ENCODE results near the gene ARHGEF11. TPM values are rescaled to one million over a fixed set of nuclear protein-coding genes. Genes with fewer than 3 reads are reported as not detected.

Gene ARHGEF11
- total RNA-seq, 8 experiments from 2014 or later = 19.5 to 41.2 (median 29.8) TPM

DNA sequence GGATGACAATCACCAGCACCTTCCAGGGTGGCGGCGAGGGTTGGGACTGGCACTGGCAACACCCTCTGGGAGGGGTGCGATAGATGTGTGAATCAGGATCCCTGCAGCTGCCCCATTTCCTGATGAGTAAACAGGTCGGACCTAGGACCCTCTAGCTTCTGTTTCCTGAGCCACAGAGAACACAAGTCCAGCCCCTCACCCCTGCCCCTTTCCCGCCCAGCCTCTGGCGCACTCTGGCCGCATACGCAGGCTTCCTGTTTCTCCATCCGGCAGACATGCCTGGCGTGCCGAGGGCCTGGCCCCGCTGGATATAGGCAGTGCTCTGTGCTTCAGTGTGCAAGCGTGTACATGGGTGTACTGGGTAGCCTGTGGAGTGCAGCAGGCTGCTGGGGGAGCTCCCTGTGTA lies 147.4 kb downstream of the ARHGEF11 start:
- in situ Hi-C loops (cut with MboI; ENCODE audit: low pct_unique_long_range_greater_than_20kb in 2 of 9, low sequenced_read_pairs in 9 of 9, unreplicated experiment in 9 of 9) = no loop called here

DNA sequence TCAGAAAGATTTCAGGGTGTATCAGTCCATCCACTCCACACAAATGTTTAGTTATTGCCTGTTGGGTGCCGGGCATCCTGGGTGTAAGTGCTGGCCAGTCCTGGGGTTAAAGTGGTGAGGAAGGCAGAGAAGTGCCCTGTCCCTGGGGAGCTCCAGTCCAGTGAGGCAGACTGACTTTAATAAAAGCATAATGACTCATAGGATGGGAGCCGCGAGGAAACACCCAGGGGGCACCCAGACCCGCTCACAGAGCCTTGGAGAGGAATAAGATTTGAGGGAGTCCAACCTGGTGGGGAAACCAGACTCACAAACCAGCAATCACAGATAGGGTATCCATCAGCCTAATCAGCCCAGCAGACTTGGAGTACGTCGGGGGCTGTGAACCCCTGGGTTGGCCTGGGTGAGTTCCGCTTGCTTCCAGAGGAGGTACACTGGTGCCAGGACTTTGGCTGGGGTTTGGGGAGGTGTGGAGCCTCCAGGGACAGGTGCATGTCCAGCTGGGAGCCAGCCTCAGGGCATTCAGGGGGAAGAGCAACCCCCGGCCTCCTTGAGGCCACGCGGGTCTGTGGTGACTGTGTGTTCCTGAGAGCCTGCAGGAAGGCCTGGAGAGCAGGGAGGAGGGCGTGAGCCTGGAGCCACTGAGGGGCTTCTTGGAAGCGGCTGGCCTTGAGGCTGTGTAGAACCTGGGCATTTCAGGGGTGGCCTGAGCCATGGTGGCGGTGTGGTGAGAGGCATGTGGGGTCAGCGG lies 148.3 kb downstream of the ARHGEF11 start:
- in situ Hi-C loops (cut with MboI; ENCODE audit: low pct_unique_long_range_greater_than_20kb in 2 of 9, low sequenced_read_pairs in 9 of 9, unreplicated experiment in 9 of 9) = no loop called here
- peaks cover 0 to 24% of the 10 kb centered on the region in 2 donors for H3K4me1 ChIP-seq (replicated peaks in 1 of 2)
- ATAC-seq (replicated peaks in 6 of 8) = peak in 3 of 8 experiments; percentile 17 to 26 (median 18)
- H3K4me3 ChIP-seq = no peak overlapping the region
- H3K27ac ChIP-seq = no peak overlapping the region
- WGBS, 10 experiments = 20 to 100% (median 83%) methylated on average over 2 to 10 of the region's 14 CpGs; no CpG with 5 or more reads in 5 of the 10 experiments

More for the DNA sequence above, 147.4 kb downstream of the ARHGEF11 start:
- no peak overlapping the region for H3K27ac ChIP-seq
- ATAC-seq (replicated peaks in 6 of 8) = peak in 7 of 8 experiments; percentile 3 to 64 (median 55)
- 20 to 33% (median 26%) methylated on average over 2 to 6 of the region's 13 CpGs; no CpG with 5 or more reads in 7 of the 10 experiments for WGBS, 10 experiments
- H3K4me1 ChIP-seq (replicated peaks in 1 of 2) = peaks cover 0 to 24% of the 10 kb centered on the region in 2 donors
- no peak overlapping the region for H3K4me3 ChIP-seq

DNA sequence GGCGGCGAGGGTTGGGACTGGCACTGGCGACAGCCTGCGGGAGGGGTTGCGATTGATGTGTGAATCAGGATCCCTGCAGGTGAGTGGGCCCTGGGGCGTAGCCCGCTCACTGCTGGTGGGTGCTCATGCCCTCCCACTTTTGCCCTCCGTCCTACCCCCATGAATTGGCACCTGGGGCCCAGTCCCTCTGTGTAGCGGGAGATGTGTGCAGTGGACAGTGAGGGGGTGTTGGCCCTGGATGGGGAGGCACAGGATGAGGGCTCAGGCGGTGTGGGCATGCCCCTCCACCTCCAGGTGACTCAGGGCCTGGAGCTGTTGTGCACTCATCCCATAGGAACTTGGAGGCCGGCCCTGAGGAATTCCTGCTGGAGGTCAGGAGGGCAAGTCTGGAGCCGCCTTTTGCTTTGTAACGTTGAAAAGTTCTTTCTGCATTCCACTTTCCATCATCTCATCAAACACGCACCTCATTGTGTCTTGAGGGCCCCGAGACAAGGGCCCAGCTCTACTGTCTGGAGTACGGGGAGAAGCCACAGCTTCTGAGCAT lies 149.0 kb downstream of the ARHGEF11 start:
- 11 to 60% (median 49%) methylated on average over 2 to 6 of the region's 16 CpGs; no CpG with 5 or more reads in 5 of the 10 experiments for WGBS, 10 experiments
- Histone ChIP-seq H3K4me3 (no peak overlapping the region), H3K27ac (no peak overlapping the region), H3K4me1 (replicated peaks in 1 of 2) (peaks cover 0 to 24% of the 10 kb centered on the region in 2 donors)
- ATAC-seq (replicated peaks in 6 of 8) = peak in 2 of 8 experiments; percentile 7 to 22
- in situ Hi-C loops (cut with MboI; ENCODE audit: low pct_unique_long_range_greater_than_20kb in 2 of 9, low sequenced_read_pairs in 9 of 9, unreplicated experiment in 9 of 9) = no loop called here

DNA sequence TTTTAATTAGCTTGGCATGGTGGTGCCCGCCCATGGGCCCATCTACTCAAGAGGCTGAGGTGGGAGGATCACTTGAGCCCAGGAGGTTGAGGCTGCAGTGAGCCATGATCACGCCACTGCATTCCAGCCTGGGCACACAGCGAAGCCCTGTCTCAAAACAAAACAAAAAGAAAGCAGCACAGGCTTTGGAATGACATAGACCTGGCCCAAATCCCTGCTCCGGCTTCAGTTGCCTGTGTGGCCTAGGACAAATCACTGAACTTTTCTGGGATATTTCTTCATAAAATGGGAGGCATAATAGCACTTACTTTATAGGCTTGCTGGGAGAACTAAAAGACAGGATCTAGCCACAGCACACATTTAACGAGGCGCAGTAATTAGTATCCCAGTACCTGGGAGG lies 149.6 kb downstream of the ARHGEF11 start:
- in situ Hi-C loops (cut with MboI; ENCODE audit: low pct_unique_long_range_greater_than_20kb in 2 of 9, low sequenced_read_pairs in 9 of 9, unreplicated experiment in 9 of 9) = no loop called here
- no peak for ATAC-seq (replicated peaks in 6 of 8)
- WGBS, 10 experiments = 83 to 100% (median 95%) methylated on average over 1 to 6 of the region's 6 CpGs; no CpG with 5 or more reads in 2 of the 10 experiments
- Histone ChIP-seq H3K4me3 (no peak overlapping the region), H3K27ac (no peak overlapping the region), H3K4me1 (replicated peaks in 1 of 2) (peaks cover 0 to 24% of the 10 kb centered on the region in 2 donors)

DNA sequence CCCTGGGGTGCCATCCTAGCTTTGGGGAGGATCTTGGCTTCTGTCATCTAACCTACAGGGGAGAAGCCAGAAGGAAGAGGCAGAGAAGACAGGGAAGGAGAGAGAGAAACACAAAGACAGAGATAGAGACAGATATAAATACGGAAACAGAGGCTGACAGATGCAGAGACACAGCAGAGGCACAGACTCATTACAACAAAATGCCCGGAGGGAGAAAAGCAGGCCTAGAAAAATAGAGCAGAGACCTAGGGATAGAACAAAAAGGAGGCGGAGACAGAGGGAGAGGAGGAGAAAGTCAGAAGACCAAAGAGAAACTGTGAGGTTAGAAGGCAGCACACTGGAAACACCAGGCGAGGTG lies 150.1 kb downstream of the ARHGEF11 start:
- Histone ChIP-seq H3K27ac (no peak overlapping the region), H3K4me3 (no peak overlapping the region), H3K4me1 (replicated peaks in 1 of 2) (peaks cover 0 to 24% of the 10 kb centered on the region in 2 donors)
- 50 to 100% (median 69%) methylated on average over 1 to 4 of the region's 4 CpGs; no CpG with 5 or more reads in 1 of the 10 experiments for WGBS, 10 experiments
- no peak for ATAC-seq (replicated peaks in 6 of 8)
- in situ Hi-C loops (cut with MboI; ENCODE audit: low pct_unique_long_range_greater_than_20kb in 2 of 9, low sequenced_read_pairs in 9 of 9, unreplicated experiment in 9 of 9) = no loop called here

DNA sequence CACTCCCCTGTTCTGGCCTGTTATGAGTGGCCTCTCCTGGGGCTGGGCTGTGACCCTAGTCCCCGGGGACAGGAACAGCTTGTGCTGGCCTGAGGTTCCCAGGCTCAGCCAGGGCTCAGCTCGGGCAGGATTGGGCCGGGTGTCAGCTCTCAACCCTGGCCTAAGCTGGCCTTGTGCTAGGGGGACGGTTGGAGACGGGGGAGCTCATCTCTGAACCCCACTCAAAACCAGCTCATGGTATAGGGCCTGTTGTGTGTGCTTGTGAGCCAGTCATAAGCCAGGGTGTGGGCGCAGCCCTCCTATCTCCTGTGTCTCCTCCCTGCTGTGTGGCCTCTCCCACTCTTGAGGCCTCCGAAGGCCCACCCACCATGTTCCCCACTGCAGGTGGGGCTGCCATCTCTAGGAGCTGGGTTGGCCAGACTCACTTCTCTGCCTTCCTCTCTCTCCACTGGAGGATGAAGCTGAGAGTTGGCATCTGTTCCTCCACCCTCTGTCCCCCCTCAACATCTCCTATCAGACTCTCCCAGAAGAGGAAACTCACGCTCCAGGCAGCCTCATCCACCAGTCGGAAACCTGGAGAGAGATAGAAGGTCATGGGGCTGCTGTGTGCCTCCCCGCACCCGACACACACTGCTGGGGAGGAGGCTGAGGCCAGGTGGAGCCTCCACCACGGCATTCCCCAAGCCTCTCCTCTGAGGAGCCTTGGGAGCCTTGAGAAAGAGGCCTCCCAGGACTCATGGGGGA lies 150.7 kb downstream of the ARHGEF11 start:
- ATAC-seq (replicated peaks in 6 of 8) = peak in 1 of 8 experiments; percentile 13
- Histone ChIP-seq H3K27ac (no peak overlapping the region), H3K4me1 (replicated peaks in 1 of 2) (peaks cover 0 to 24% of the 10 kb centered on the region in 2 donors), H3K4me3 (no peak overlapping the region)
- in situ Hi-C loops (cut with MboI; ENCODE audit: low pct_unique_long_range_greater_than_20kb in 2 of 9, low sequenced_read_pairs in 9 of 9, unreplicated experiment in 9 of 9) = no loop called here
- 71 to 92% (median 89%) methylated on average over 4 to 7 of the region's 12 CpGs; no CpG with 5 or more reads in 5 of the 10 experiments for WGBS, 10 experiments

DNA sequence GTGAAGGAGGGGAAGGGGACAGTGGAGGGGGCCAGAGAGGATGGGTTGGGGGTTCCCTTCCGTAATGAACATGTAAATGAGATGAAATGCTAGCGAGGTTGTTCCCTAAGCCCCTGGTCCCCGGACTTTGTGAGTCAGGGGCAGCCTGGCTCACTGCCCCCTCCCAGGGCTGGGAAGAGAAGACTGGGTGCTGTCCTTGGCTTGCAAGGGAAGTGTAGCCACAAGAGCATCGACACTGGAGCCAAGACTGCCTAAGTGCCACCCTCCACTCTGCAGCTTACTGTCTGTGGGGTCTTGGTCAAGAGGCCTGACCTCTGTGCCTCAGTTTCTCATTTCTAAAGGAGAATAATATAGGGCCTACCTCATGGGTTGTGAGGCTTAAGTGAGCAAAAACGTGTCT lies 151.5 kb downstream of the ARHGEF11 start:
- ATAC-seq (replicated peaks in 6 of 8) = no peak
- WGBS, 10 experiments = 17 to 60% (median 26%) methylated on average over 1 to 3 of the region's 5 CpGs; no CpG with 5 or more reads in 5 of the 10 experiments
- in situ Hi-C loops (cut with MboI; ENCODE audit: low pct_unique_long_range_greater_than_20kb in 2 of 9, low sequenced_read_pairs in 9 of 9, unreplicated experiment in 9 of 9) = no loop called here
- Histone ChIP-seq H3K27ac (no peak overlapping the region), H3K4me1 (replicated peaks in 1 of 2) (peaks cover 0 to 26% of the 10 kb centered on the region in 2 donors), H3K4me3 (no peak overlapping the region)

DNA sequence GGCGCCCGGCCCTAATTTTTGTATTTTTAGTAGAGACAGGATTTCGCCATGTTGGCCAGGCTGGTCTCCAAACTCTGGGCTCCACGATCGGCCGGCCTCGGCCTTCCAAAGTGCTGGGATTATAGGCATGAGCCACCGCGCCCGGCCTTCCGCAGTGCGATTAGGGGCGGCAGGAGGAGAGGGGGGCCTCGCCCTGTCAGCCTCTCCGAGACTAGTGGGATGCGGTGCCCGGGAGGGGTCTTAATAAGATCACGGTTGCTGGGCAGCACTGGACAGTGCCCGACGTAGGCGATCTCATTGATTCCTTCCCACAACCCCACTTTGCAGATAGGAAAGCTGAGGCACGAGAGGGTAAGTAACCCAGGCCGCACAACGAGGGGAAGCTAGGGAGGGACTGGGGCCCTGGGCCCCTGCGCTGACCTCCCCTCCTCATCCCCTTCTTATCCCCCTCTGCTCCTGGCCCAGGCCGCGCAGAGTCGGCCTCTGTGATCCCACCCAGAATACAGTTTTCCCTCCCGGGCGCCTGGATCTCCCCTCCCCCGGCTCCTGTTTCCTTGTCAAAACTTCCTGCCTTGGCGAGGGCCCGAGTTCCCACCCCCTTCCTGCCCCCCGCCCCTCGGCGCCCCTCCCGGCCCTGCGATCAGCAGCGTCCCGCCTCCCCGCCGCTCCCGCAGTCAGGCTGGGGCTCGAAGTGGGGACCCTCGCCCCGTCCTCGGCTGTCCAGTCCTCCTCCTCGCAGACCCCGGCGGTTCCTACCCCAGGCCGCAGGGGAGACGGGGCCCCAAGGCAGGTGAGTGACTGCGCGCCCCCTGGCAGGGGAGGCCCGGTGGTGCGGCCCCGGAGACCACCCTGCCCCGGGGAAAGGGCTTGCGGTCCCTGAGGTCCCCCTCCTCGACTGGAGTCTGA lies 152.2 kb downstream of the ARHGEF11 start, which contains the start of gene PEAR1:
PEAR1 (plus strand) TSS at position 671 of the 906 bp plus-strand sequence. CDS start 10,209 bp downstream, outside the sequence.
- in situ Hi-C loops (cut with MboI; ENCODE audit: low pct_unique_long_range_greater_than_20kb in 2 of 9, low sequenced_read_pairs in 9 of 9, unreplicated experiment in 9 of 9) = no loop called here
- no peak for ATAC-seq (replicated peaks in 6 of 8)
- Histone ChIP-seq H3K4me1 (replicated peaks in 1 of 2) (peaks cover 4 to 25% of the 10 kb centered on the region in 2 donors), H3K27ac (no peak within 1 kb of the TSS), H3K4me3 (peak within 1 kb of the TSS in 2 of 5 donors; percentile 1 to 18)
- 12 to 82% (median 43%) methylated on average over 6 to 21 of the region's 60 CpGs; no CpG with 5 or more reads in 3 of the 10 experiments for WGBS, 10 experiments

DNA sequence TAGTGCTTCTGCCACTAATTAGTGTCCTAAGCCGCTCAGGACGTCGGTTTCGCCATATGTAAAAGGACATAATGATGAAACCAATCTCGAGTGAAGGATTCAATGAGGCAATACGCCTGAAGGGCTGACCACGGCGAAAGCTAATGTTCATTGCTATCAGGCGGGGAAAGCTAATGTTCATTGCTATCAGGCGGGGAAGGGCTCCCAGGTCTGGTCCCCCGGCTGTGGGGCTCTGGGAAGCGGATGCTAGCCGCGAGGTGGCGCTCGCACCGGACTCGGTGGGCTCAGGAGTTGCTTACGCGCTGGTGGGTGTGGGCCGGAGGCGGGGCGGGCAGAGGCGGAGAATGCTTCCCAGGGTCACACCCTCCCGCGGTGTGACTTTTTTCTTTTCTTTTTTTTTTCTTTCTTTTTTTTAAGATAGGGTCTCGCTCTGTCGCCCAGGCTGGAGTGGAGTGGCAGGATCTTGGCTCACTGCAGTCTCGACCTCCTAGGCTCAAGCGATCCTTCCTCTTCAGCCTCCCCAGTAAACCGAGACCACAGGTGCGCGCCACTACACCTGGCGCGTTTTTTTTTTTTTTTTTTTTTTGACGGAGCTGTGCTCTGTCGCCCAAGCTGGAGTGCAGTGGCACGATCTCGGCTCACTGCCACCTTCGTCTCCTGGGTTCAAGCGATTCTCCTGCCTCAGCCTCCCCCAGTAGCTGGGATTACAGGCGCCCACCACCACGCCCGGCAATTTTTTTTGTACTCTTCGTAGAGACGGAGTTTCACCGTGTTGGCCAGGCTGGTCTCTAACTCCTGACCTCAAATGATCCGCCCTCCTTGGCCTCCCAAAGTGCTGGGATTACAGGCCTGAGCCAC lies 153.1 kb downstream of the ARHGEF11 start:
- Histone ChIP-seq H3K4me1 (replicated peaks in 1 of 2) (peaks cover 13 to 29% of the 10 kb centered on the region in 2 donors), H3K27ac (no peak overlapping the region), H3K4me3 (peak overlapping the region in 4 of 5 donors; percentile 0 to 18 (median 6))
- peak; percentile 71 to 99 (median 90) for ATAC-seq (replicated peaks in 6 of 8)
- WGBS, 10 experiments = 0 to 20% (median 4%) methylated on average over 5 to 38 of the region's 48 CpGs; no CpG with 5 or more reads in 1 of the 10 experiments
- in situ Hi-C loops (cut with MboI; ENCODE audit: low pct_unique_long_range_greater_than_20kb in 2 of 9, low sequenced_read_pairs in 9 of 9, unreplicated experiment in 9 of 9) = no loop called here

DNA sequence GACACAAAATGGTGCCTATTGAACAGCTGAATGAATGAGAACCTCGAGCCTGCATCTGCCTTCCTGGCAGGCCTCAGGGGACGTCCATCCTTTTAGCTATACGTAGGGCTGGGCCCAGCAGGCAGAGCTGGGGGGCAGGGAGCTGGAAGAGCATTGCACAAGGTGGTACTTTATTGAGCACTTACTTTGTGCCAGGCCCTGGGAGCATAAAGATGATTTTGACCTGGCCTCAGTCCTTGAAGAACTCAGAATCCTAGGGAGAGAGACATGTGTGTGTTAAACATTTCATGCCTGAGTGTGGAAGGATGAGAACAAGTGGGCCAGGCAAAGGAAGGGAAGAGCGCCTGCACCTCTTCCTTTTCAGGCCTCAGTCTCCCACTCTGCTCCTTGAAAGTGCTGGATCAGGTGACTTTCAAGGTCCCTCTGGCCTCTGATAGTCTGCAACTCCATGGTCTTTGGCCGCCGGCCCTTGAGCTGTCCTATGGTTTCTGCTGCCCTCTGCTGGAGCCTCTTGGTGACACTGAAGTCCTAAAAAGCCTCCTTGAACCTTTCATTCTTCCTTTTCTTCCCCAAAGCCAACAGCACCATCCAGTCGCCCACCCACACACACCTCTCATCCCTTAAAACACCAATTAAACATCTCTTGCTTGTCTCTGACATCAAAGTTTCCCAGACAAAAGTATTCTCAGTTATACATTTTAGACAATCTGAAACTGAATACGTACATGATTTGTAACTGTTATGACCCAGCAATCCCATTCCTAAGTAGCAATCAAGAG lies 155.6 kb downstream of the ARHGEF11 start:
- ATAC-seq (replicated peaks in 6 of 8) = peak; percentile 24 to 63 (median 38)
- H3K27ac ChIP-seq = no peak overlapping the region
- 23 to 100% (median 46%) methylated on average over 1 to 7 of the region's 8 CpGs for WGBS, 10 experiments
- in situ Hi-C loops (cut with MboI; ENCODE audit: low pct_unique_long_range_greater_than_20kb in 2 of 9, low sequenced_read_pairs in 9 of 9, unreplicated experiment in 9 of 9) = no loop called here
- H3K4me3 ChIP-seq = no peak overlapping the region
- peaks cover 27 to 31% of the 10 kb centered on the region in 2 donors for H3K4me1 ChIP-seq (replicated peaks in 1 of 2)

DNA sequence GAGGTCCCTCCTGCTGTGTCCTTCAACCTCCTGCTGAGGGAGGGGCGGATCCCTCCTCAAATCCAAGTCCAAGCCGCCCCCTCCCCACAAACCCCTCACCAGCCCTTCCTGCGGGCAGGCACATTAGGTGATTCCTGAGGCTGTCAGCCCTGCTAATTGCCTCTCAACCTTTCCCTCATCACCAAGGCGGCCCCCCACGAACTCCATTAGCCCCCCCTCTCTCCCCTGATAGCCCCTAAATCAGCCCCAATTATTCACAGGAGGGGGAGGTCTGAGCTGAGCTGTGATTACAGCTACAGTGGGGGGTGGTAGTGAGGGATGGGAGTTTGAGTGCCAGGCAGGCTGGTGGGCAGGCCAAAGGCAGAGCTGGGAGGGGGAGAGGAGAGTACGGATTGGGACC lies 157.8 kb downstream of the ARHGEF11 start:
- Histone ChIP-seq H3K27ac (peak overlapping the region; percentile 1 to 41), H3K4me3 (no peak overlapping the region), H3K4me1 (replicated peaks in 1 of 2) (peaks cover 49 to 53% of the 10 kb centered on the region in 2 donors)
- in situ Hi-C loops (cut with MboI; ENCODE audit: low pct_unique_long_range_greater_than_20kb in 2 of 9, low sequenced_read_pairs in 9 of 9, unreplicated experiment in 9 of 9) = no loop called here
- no CpG with 5 or more reads among the region's 6 CpGs for WGBS, 10 experiments
- peak in 5 of 8 experiments; percentile 3 to 42 (median 11) for ATAC-seq (replicated peaks in 6 of 8)

All from motor neuron (in vitro differentiated cells).